Measurements from ENCODE around the gene LAMA2.

- TF ChIP-seq CTCF (IDR thresholded peaks at IDR 0.05) (no peak), POLR2AphosphoS5 (IDR thresholded peaks at IDR 0.05; ENCODE audit: low read depth, low read length) (no peak), SIN3A (IDR thresholded peaks at IDR 0.05; ENCODE audit: borderline replicate concordance, low read depth, low read length) (no peak), EZH2phosphoT487 (IDR thresholded peaks at IDR 0.05; ENCODE audit: borderline replicate concordance, low read depth) (no peak)
These were observed 311.5 kb downstream of the LAMA2 start for GRCh38 chr6:129194306-129194941.

All from SK-N-SH (cell line).